HG03025 (cell line): Measurements from ENCODE around the gene KHDC1L.
A peak's percentile ranks its signal among the peaks of the same experiment; 100 is the strongest.
"Not testable (repeated sequence)": the region's sequence is repeated elsewhere in the genome, so short reads cannot be mapped to it uniquely, and the experiment has no call there.

Experiments used
- ATAC-seq: cut with Tn5 transposase; IDR thresholded peaks from one replicate; pipeline ENCODE4 v1.9.1; 2021; ENCODE audit warnings: mild to moderate bottlenecking, moderate library complexity; ENCODE audit not compliant: unreplicated experiment, low FRiP score

KHDC1L gene

GRCh38 chr6:73225396-73225795, at the start of gene KHDC1L:
TSS of gene KHDC1L (minus strand) at chr6:73225496. CDS start at chr6:73225408, 88 bp downstream.
- no peak for ATAC-seq

- not testable (repeated sequence) for ATAC-seq
Observed at GRCh38 chr6:73269296-73269695, 44.0 kb upstream of the KHDC1L start.

GRCh38 chr6:73268896-73269295, 43.6 kb upstream of the KHDC1L start:
- not testable (repeated sequence) for ATAC-seq

GRCh38 chr6:73264446-73264845, 39.1 kb upstream of the KHDC1L start:
- ATAC-seq: no peak

- ATAC-seq: no peak
Observed at GRCh38 chr6:73263570-73263909, 38.2 kb upstream of the KHDC1L start.

GRCh38 chr6:73262671-73263569, 37.6 kb upstream of the KHDC1L start, which contains the start of gene KHDC1:
TSS of gene KHDC1 (minus strand) at chr6:73263196. CDS start at chr6:73242517, 20,679 bp downstream.
- ATAC-seq: peak; percentile 92

GRCh38 chr6:73258721-73259120, 33.4 kb upstream of the KHDC1L start:
- no peak for ATAC-seq

GRCh38 chr6:73254323-73254722, 29.0 kb upstream of the KHDC1L start:
- ATAC-seq: not testable (repeated sequence)

- no peak for ATAC-seq
Observed at GRCh38 chr6:73252703-73253102, 27.4 kb upstream of the KHDC1L start.

GRCh38 chr6:73250016-73250415, 24.7 kb upstream of the KHDC1L start:
- no peak for ATAC-seq

GRCh38 chr6:73248192-73248903, 23.1 kb upstream of the KHDC1L start:
- no peak for ATAC-seq

GRCh38 chr6:73242001-73242400, 16.7 kb upstream of the KHDC1L start:
- ATAC-seq: no peak

GRCh38 chr6:73240730-73241129, 15.4 kb upstream of the KHDC1L start:
- no peak for ATAC-seq

GRCh38 chr6:73236144-73236750, 11.0 kb upstream of the KHDC1L start:
- no peak for ATAC-seq

GRCh38 chr6:73234733-73235132, 9.4 kb upstream of the KHDC1L start:
- no peak for ATAC-seq

GRCh38 chr6:73233971-73234370, 8.7 kb upstream of the KHDC1L start:
- not testable (repeated sequence) for ATAC-seq

GRCh38 chr6:73233048-73233447, 7.8 kb upstream of the KHDC1L start:
- ATAC-seq: no peak

- ATAC-seq: no peak
Observed at GRCh38 chr6:73231986-73232391, 6.7 kb upstream of the KHDC1L start.

- no peak for ATAC-seq
Observed at GRCh38 chr6:73227606-73228255, 2.4 kb upstream of the KHDC1L start.

- ATAC-seq: no peak
Observed at GRCh38 chr6:73216859-73217258, 8.4 kb downstream of the KHDC1L start.

GRCh38 chr6:73209117-73209516, 16.2 kb downstream of the KHDC1L start:
- ATAC-seq: no peak
